NCI-H748 treated with DMSO at 0.1 percent for 48 hours (cell line): Measurements from ENCODE around the gene UBE2N.
"Not testable (repeated sequence)": the region's sequence is repeated elsewhere in the genome, so short reads cannot be mapped to it uniquely, and the experiment has no call there.

Experiments used
- DNase-seq: peaks from one replicate; lab custom pipeline; 2025; lab: John Stamatoyannopoulos, UW

The UBE2N gene

DNA sequence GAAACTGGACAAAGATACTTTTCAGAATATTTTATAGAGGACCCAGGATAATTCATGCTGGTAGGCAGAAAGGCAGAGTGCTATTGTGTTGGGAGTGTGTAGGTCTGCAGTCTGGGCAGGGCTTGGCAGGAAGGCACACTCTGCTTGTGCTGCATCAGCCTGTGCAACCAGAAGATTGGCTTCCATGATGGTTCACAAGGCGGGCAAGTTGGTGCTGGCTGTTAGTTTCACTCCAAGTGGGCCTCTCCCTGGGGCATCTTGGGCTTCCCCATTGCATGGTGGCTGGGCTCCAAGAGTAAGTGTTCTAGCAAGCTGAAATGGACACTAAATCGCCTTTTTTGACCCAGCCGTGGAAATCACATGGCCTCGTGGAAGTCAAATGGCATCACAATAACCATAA, 1.8 kb upstream of the UBE2N start:
- no peak for DNase-seq

GRCh38 chr12:93442411-93443340, 929 bp upstream of the UBE2N start:
- DNase-seq, result no peak

GRCh38 chr12:93441081-93441616, 598 bp downstream of the UBE2N start:
- no peak for DNase-seq

DNA sequence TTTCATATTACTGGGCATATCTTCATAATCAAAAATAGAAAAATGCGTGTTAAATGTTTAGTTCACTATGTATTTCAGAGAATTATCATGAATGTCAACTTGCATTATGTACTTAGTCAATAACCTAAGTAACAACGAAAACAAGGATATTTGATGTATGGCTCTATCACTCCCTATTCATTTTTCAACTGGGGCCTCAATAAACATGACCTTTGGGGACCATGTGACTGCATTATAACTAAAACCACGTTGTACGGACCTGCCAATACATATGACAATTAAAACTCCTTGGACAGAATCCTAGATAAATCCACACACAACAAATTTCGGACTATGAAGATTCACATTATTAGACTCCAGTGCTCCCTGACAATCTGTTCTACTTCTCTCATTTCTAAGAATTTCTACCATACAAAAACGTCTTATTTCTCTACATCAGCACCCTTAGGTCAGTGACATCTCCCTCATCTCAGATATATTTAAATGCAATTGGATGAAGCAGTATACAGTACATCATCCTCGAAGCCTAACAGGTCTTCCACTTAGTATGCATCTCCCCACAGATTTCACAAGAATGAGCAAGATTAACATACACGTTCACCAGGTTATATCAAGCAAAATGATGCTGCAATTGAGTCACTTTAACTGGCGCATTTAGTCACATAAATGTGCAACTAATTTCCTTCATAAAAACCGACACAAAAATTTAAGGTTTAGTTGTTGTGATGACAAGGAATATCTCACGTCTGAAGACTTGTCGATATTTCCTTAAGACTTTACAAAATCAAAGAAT, 1.5 kb downstream of the UBE2N start:
- DNase-seq, result no peak

DNA sequence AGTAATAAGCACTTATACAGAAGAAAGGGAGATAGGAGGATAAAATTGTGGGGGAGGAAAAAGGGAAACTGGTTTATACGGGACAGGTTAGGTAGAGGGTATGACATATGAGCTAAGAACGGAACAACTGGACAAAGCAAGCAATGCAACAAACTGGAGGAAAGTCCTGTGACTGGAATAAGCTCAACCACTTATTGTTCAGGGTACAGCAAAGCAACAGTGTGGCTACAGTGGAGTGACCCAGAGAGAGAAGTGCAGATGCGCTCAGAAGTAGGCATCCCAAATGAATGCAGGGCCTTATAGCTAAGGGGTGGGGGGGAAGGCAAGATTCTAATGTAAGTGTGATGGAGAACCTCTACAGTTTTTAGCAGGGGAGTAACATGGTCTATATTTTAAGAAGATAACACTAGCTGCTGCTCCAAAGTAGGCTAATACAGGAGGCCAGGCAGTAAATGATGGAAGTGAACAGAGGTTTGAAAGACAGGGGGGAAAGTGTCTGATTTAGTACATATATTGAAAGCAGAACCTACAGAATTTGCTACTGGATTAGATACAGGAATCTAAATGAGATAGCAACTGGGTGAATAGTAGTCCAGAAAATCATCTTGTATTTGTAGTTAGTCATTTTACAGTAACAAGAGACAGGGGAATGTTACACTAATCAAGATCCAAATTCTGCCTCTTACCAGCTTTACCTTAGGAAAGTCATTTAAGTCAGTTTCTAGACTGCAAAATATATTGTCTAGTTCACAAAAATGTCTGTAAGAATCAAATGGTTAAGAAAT, 3.3 kb downstream of the UBE2N start:
- DNase-seq, result no peak

- DNase-seq, result no peak
Observed at GRCh38 chr12:93434256-93434865, 7.4 kb downstream of the UBE2N start.

DNA sequence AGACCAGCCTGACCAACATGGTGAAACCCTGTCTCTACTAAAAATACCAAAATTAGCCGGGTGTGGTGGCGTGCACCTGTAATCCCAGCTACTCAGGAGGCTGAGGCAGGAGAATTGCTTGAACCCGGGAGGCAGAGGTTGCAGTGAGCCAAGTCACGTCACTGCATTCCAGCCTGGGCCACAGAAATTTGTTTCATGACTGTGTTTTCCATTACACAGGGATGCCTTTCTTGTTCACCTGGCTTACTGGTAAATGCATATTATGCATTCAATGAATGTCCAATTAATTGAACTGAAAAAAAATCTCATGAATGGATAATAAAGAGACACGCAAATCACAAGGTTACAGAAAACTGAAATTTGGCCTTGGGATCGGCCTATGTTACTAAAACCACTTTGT, 9.7 kb downstream of the UBE2N start:
- not testable (repeated sequence) for DNase-seq

GRCh38 chr12:93430280-93430679, 11.5 kb downstream of the UBE2N start:
- no peak for DNase-seq

DNA sequence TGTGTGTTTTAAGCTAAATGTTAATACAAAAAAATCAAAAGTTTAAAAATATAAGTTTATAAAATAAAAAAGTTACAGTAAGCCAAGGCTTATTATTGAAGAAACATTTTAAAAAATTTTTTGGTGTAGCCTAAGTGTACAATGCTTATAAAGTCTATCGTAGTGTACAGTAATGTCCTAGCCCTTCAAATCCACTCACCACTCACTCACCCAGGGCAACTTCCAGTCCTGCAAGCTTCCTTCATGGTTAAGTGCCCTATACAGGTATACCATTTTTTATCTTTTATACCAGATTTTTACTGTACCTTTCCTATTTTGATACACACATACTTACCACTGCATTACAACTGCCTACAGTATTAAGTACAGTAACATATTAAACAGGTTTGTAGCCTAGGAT, 11.9 kb downstream of the UBE2N start:
- no peak for DNase-seq

DNA sequence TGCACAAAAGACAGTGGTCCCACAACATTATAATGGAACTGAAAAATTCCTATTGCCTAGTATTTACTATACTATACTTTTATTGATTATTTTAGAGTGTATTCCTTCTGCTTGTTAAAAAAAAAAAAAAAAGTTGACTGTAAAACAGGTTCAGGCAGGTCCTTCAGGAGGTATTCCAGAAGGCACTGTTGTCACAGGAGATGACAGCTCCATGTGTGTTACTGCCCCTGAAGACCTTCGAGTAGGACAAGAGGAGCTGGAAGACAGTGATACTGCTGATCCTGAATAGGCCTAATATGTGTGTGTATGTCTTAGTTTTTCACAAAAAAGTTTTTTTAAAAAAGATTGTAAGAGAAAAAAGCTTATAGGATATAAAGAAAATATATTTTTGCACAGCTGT, 12.3 kb downstream of the UBE2N start:
- no peak for DNase-seq

- no peak for DNase-seq
Observed at GRCh38 chr12:93427779-93428564, 13.8 kb downstream of the UBE2N start.

DNA sequence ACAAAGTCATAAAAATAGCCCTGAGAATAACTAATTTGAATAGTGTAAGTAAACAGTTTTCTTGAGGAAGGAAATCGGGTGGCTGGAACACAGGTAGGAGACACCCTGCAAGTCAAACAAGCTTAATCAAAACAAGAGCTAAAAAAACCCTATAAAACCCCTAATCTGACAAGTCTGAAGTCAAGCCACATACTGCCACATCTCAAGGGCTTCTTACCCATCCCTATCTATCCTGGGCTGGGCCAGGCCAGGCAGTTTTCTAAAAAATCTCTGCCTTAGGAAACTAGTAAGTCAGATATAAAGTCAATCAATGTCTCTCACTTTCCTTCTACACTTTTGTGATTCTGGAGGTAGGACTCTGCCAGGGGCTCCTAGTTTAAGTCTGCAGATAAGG, 15.3 kb downstream of the UBE2N start:
- DNase-seq, result no peak

DNA sequence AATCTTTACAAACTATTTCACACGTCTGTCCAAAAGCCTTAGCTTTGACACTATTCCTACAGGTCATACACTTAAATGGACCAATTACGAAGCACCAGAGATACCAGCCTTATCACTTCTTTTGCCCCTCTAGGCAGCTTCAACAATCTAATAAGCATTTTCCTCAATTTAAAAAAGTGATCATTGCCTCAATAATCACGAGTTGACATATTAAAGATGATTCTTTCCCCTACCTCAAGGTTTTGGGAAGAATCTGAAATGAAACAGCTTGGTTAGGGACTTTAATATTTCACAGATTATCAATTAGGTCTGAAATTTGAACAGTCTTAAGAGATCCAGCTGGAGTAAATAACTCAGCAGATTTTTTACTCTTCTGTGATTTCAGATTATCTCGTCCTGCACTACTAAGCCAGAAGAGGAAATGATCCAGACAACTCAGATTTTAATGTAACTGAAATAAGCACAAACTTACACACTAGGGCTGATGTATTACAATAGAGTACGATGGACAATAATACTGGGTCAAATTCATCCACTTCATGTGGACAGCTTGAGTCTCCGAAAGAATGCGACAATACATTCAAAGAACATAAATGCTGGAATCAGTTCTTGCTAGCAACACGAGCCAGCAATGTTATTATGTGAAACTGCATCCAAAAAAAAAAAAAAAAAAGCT, 15.9 kb downstream of the UBE2N start:
- DNase-seq, result no peak

GRCh38 chr12:93422050-93422449, 19.7 kb downstream of the UBE2N start:
- DNase-seq, result no peak

GRCh38 chr12:93419388-93420034, 22.2 kb downstream of the UBE2N start:
- peak; percentile 56 for DNase-seq

- no peak for DNase-seq
Observed at GRCh38 chr12:93417967-93418480, 23.7 kb downstream of the UBE2N start.

DNA sequence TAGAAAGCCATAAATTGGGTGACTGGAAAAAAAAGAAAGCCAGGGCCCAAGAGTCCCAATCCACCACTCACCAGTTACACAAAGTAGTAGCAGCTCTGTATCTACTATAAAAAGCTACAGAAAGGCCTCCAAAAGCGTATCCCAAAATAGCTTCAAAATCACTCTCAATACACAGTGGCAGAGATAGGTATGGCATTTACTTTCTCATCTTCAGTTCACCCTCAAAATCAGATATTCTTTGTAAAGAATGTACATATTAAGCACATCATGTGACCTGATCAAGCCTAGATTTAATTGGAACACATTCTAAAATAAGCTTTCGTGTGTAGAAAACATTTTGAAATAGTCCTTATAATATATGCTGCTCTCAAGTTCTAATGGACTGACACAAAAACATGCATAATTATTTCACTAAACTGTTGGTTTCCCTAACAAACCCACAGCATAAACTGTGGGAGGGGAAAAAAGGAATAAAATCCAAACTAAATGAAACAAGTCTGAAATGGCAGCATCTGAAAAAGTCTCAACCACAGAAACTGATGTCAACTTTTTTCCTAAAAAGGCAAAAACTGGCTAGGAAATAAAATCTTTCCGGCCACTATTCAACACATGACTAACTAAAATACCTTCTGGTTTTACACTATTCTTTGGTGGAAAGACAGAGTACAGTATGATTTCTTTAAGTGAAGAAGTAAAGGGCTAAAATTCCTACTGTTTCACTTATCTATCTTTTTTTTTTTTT, 25.9 kb downstream of the UBE2N start:
- no peak for DNase-seq

DNA sequence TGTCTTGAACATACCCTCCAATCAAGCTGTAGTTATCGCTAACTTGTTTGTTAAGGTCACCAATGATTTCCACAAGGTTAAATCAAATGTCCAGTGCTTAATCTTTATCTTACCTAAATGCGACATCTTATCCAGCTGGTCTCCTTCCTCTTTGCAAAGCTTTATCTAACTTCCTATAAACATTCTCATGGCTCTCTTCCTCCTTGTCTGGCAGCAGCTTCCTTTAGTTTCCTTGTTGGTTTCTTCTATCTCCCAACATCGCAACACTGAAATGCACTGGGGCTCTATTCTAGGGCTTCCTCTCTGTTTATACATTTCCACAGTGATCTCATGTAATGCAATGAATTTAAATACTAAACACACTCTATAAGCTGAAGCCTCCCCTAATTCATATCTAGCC, 28.7 kb downstream of the UBE2N start:
- DNase-seq, result no peak

DNA sequence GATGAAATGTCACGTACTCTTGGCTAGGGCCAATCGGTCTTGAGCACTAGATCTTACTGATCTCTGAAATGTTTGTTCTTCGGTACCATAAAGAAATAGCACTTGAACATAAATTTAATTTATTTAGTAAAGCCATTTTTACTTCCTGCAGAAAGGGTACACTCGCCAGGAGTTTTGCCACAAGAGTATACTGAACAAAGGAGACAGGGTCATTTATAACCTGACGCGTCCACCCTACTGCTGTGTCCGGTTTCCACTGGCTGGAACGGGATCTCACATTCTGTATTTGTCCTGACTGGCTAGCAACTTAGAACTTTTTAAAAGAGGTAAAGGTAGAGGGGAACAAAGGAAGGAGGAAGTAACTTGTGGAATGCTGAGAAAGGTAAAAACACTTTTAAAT, 29.4 kb downstream of the UBE2N start:
- DNase-seq, result not testable (repeated sequence)
